ENCODE data around the gene RBM11. TPM values are rescaled to one million over a fixed set of nuclear protein-coding genes. Genes with fewer than 3 reads are reported as not detected.

RBM11 gene
- total and polyA plus RNA-seq, 5 donors from 2014 or later, result 0.76 to 4.1 (median 2.3) TPM

DNA sequence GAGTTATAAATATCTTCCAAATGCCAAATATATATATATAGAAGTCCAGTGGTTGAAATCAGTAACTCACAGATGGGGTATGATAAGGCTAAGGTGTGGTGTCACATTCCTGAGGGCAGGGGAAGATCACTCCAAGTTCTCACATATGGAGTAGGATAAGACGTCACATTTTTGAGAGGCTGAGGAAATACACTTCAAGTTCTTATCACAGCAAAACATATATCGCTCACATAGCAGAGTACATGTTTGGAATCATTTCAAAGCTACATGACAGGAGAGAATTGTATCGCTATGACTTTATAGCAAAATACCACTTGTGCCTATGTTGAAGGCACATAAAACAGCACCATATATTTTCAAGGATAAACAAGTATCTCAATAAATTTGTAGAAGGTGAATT, 55.1 kb downstream of the RBM11 start:
- H3K36me3 Mint-ChIP-seq, result no peaks in the 10 kb centered on the region
- no peak for DNase-seq
- no peaks in the 10 kb centered on the region for H3K4me1 Mint-ChIP-seq
- H3K4me1 ChIP-seq (ENCODE audit: control insufficient read depth, insufficient read depth, low read length, poor library complexity, severe bottlenecking), result no peaks in the 10 kb centered on the region
- no peak for ATAC-seq (ENCODE audit: low read depth in 2 of 2)
- H3K9me3 Mint-ChIP-seq, result peaks cover 0 to 5% (median 0%) of the 10 kb centered on the region in 7 donors
- H3K9me3 ChIP-seq (ENCODE audit: control insufficient read depth in 2 of 2, low read length in 2 of 2), result no peaks in the 10 kb centered on the region
- H3K27ac Mint-ChIP-seq, result no peak overlapping the region
- H3K36me3 ChIP-seq (ENCODE audit: control insufficient read depth, insufficient read depth, low read length), result no peaks in the 10 kb centered on the region
- peaks cover 25% of the 10 kb centered on the region for H3K27me3 Mint-ChIP-seq
- no peak overlapping the region for H3K4me3 Mint-ChIP-seq
- H3K4me3 ChIP-seq (ENCODE audit: low read depth, low read length), result no peak overlapping the region
- H3K27me3 ChIP-seq (ENCODE audit: control insufficient read depth, insufficient read depth, low read length), result peaks cover 6% of the 10 kb centered on the region
- H3K27ac ChIP-seq (ENCODE audit: insufficient read depth, low read length, poor library complexity, severe bottlenecking), result no peak overlapping the region

DNA sequence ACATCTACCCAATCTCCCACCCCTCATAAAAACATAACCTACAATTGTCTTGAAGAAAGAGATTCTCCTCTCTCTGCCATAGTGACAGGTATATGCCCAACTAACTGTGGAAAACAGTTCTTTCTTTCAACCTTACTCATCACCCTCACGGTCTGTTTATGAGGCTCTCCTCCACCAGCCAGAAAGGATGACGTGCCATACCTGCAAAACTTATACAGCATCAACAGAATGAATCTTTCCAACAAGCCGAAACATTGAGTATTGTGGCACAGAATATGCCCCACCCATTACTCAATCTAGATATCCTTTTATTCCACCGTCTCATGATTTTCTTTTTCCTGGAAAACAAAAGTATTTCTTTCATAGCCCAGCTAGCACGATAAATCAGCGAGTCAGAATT, 55.7 kb downstream of the RBM11 start:
- Mint-ChIP-seq H3K27me3 (peaks cover 25% of the 10 kb centered on the region), H3K4me1 (no peaks in the 10 kb centered on the region), H3K27ac (no peak overlapping the region), H3K9me3 (peaks cover 0 to 5% (median 0%) of the 10 kb centered on the region in 7 donors), H3K4me3 (no peak overlapping the region), H3K36me3 (no peaks in the 10 kb centered on the region)
- ATAC-seq (ENCODE audit: low read depth in 2 of 2) (no peak), DNase-seq (no peak)
- H3K27me3 ChIP-seq (ENCODE audit: control insufficient read depth, insufficient read depth, low read length), result peaks cover 6% of the 10 kb centered on the region
- H3K9me3 ChIP-seq (ENCODE audit: control insufficient read depth in 2 of 2, low read length in 2 of 2), result no peaks in the 10 kb centered on the region
- H3K27ac ChIP-seq (ENCODE audit: insufficient read depth, low read length, poor library complexity, severe bottlenecking), result no peak overlapping the region
- no peaks in the 10 kb centered on the region for H3K36me3 ChIP-seq (ENCODE audit: control insufficient read depth, insufficient read depth, low read length)
- no peak overlapping the region for H3K4me3 ChIP-seq (ENCODE audit: low read depth, low read length)
- H3K4me1 ChIP-seq (ENCODE audit: control insufficient read depth, insufficient read depth, low read length, poor library complexity, severe bottlenecking), result no peaks in the 10 kb centered on the region

DNA sequence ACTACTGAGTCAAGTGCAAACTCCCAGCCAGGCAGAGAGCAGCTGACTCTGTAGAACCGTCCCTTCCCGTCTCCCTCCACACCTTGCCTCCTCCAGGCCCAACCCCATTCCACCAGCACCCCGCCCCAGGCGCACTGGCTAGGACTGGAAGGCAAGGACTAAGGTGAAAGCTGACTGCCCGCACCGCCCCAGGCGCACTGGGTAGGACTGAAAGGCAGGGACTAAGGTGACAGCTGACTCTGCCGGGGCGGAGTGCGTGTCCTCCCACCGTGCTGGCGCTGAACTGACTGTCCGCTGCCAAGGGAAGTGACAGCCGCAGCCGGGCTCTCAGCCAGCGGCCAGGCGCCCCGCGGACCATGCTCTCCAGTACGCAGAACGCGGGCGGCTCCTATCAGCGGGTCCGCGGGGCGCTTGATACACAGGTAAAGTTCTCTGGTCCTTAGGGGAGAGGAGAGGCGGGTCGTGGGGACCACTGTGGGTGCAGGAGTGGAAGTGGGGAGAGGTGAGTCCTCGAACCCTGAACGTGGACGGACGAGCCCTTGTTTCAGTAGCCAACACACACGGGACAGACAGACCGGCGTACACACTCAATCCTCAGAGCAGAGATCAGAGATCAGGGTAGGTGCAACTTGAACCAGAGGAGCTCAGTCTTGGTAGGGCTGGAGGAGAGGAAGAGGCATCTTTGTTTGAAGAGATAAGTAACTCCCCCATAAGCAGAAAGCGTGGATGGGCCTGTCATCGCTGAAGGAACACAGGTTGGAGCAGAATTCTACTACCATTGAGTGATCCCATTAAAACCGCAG, 58.0 kb downstream of the RBM11 start:
- no peaks in the 10 kb centered on the region for H3K9me3 ChIP-seq (ENCODE audit: control insufficient read depth in 2 of 2, low read length in 2 of 2)
- no peak overlapping the region for H3K4me3 Mint-ChIP-seq
- no peak overlapping the region for H3K27ac Mint-ChIP-seq
- DNase-seq, result peak in 1 of 3 donors; percentile 19
- H3K4me3 ChIP-seq (ENCODE audit: low read depth, low read length), result no peak overlapping the region
- peaks cover 0 to 5% (median 0%) of the 10 kb centered on the region in 7 donors for H3K9me3 Mint-ChIP-seq
- H3K4me1 Mint-ChIP-seq, result no peaks in the 10 kb centered on the region
- H3K27me3 Mint-ChIP-seq, result peaks cover 25% of the 10 kb centered on the region
- no peaks in the 10 kb centered on the region for H3K36me3 ChIP-seq (ENCODE audit: control insufficient read depth, insufficient read depth, low read length)
- H3K27me3 ChIP-seq (ENCODE audit: control insufficient read depth, insufficient read depth, low read length), result peaks cover 6% of the 10 kb centered on the region
- no peak for ATAC-seq (ENCODE audit: low read depth in 2 of 2)
- H3K27ac ChIP-seq (ENCODE audit: insufficient read depth, low read length, poor library complexity, severe bottlenecking), result no peak overlapping the region
- H3K4me1 ChIP-seq (ENCODE audit: control insufficient read depth, insufficient read depth, low read length, poor library complexity, severe bottlenecking), result no peaks in the 10 kb centered on the region
- H3K36me3 Mint-ChIP-seq, result no peaks in the 10 kb centered on the region

DNA sequence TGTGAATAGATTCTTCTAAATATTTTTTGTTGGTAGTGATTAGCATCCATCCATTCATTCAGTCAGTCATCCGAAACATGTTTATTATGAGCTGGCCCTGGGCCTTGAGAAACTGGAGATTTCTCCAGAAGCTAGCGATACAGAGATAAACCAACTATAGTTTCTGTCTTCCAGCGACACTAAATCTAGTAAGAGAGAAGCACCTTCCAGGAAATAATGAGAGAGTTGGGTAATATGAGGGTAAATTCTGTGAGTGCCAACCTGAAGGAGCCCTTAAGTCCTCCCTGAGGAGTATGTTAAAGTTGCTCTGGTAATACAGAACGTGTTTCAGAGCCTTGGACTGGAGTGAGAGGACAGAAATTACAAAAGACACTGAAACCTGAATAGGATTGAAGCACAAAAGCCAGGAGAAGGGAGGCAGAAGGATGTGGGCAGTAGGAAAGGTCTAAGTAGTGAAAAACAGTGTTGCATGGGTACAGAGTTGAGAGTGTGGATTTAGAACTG, 59.8 kb downstream of the RBM11 start:
- H3K36me3 ChIP-seq (ENCODE audit: control insufficient read depth, insufficient read depth, low read length), result no peaks in the 10 kb centered on the region
- peaks cover 0 to 5% (median 0%) of the 10 kb centered on the region in 7 donors for H3K9me3 Mint-ChIP-seq
- H3K4me3 ChIP-seq (ENCODE audit: low read depth, low read length), result no peak overlapping the region
- no peak overlapping the region for H3K27ac Mint-ChIP-seq
- no peaks in the 10 kb centered on the region for H3K4me1 ChIP-seq (ENCODE audit: control insufficient read depth, insufficient read depth, low read length, poor library complexity, severe bottlenecking)
- H3K4me1 Mint-ChIP-seq, result peaks cover 0 to 2% (median 0%) of the 10 kb centered on the region in 4 donors
- H3K27me3 Mint-ChIP-seq, result peaks cover 21% of the 10 kb centered on the region
- no peak for DNase-seq
- no peaks in the 10 kb centered on the region for H3K36me3 Mint-ChIP-seq
- H3K9me3 ChIP-seq (ENCODE audit: control insufficient read depth in 2 of 2, low read length in 2 of 2), result no peaks in the 10 kb centered on the region
- peaks cover 10% of the 10 kb centered on the region for H3K27me3 ChIP-seq (ENCODE audit: control insufficient read depth, insufficient read depth, low read length)
- no peak for ATAC-seq (ENCODE audit: low read depth in 2 of 2)
- no peak overlapping the region for H3K4me3 Mint-ChIP-seq
- no peak overlapping the region for H3K27ac ChIP-seq (ENCODE audit: insufficient read depth, low read length, poor library complexity, severe bottlenecking)

Other genes with a start within 250 kb of the RBM11 start
- gene LIPI, start 5.2 kb upstream of the RBM11 start, total RNA-seq, result not detected
- not detected for gene LIPI, start 5.2 kb upstream of the RBM11 start, polyA plus RNA-seq
- 28.6 TPM for gene HSPA13, start 167.0 kb downstream of the RBM11 start, total RNA-seq
- gene HSPA13, start 167.0 kb downstream of the RBM11 start, polyA plus RNA-seq, result 10 to 100 TPM; 11.5 to 17.9 (median 13.0) TPM